Activated CD4-positive, CD25-positive, alpha-beta regulatory T cell treated with anti-CD3 and anti-CD28 coated beads, Interleukin-2, amount 50 U/mL, for 24 hours (primary cell): ENCODE measurements around the gene TEX261.
"Not testable (repeated sequence)": the region's sequence is repeated elsewhere in the genome, so short reads cannot be mapped to it uniquely, and the experiment has no call there.

Experiments used
- ATAC-seq, 2 donors: fragments of 150-1000 bp; cut with Tn5 transposase; one replicate each; pipeline ENCODE4 v1.10.0; 2021; ENCODE audit warnings: mild to moderate bottlenecking in 1 of 2, moderate library complexity in 1 of 2

TEX261 gene

DNA sequence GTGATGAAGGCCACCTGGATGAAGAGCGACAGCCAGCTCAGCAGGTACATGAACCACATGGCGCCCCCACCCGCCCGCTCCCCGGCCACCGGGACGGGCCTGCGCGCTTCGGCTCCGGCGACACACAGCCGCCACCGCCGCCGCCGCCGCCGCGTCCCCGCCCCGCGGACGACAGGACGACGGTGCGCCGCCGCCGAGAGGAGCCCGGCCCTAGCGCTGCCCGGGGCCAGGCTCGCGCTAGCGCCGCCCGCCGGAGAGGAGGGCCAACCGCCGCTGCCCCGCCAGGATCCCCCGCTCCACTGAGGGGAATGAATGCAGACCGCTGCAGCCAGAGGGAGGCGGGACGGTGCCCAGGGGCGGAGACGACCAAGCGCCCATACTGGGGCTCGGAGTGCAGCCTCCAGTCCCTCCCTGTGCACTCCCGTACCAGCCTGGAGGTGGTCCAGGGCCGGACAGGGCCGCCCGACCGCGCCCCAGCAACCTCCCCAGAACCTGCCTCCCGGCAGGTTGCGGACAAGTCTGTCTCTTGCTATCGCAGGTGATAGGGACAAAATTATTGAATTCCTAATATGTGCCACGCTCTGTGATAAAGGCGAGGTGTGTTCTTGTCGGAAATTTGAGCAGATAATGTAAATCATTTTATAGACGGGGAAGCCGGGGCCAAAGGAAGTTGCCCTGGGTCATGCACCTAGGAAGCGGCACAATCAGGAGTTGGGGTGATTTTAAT, at the start of gene TEX261:
TEX261 (minus strand) TSS at position 175 of the 727 bp plus-strand sequence; CDS start at position 59, 116 bp downstream.
- ATAC-seq, result peak; percentile 98 to 99

- no peak for ATAC-seq
Observed at GRCh38 chr2:71043531-71044407, 49.1 kb upstream of the TEX261 start.

GRCh38 chr2:71042287-71042686, 47.6 kb upstream of the TEX261 start:
- ATAC-seq, result no peak

- ATAC-seq, result not testable (repeated sequence)
Observed at GRCh38 chr2:71036296-71036695, 41.6 kb upstream of the TEX261 start.

DNA sequence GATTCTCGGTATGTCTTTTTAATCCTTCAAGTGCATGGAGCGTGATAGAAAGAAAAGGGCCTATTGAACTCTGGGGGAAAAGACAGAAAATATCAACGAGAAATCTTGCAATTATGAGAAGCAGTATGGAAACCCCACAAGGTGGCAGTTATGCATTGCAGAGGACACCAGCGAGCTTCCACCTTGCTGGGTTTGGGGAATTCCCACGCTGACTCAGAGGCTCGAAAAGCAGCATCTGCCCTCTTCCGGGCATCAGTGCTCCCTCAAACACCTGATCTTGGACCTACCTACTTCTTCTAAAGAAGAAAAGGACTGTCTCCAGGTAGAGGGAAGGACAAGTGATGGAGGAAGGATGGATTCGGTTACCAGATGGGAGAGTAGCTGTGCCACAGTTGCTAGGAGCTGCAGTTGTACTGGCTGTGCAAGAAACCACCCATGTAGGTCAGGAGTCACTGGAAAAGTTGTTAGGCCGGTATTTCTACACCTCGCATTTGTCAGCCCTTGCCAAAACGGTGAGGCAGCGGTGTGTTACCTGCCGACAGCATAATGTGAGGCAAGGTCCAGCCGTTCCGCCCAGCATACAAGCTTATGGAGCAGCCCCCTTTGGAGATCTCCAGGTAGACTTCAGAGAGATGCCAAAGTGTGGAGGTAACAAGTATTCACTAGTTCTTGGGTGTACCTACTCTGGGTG, 29.0 kb upstream of the TEX261 start:
- not testable (repeated sequence) for ATAC-seq

DNA sequence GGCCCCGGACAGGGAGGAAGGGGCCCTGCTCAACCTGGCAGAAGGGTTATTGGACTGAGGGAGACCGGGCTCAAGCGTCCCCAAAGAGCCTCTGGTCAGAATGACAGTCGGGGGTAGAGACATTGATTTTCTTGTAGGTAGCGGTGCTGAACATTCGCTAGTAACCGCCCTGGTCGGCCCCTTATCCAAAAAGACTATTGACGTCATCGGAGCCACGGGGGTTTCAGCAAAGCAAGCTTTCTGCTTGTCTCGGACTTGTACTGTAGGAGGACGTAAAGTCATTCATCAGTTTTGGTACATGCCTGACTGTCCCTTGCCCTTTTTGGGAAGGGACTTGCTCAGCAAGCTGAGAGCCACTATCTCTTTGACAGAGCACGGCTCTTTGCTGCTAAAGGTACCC, 26.7 kb upstream of the TEX261 start:
- ATAC-seq, result not testable (repeated sequence)

GRCh38 chr2:71019989-71020388, 25.3 kb upstream of the TEX261 start:
- ATAC-seq, result not testable (repeated sequence)

DNA sequence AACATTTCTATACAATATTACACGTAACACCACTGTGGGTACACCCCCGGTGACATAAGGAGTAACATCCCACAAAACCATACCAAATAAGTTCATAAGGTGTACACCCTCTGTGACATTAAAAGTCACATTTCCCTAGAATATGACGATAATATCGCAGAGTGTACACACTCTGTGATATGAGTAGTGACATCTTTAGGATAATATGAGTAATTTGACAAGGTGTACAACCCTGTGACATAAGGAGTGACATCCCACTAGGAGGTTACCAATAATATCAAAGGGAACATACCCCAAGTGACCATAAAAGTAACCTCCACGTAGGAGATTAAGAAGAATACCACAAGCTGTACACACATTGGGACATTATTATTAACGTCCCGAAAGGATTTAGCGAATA, 24.0 kb upstream of the TEX261 start:
- ATAC-seq, result no peak

DNA sequence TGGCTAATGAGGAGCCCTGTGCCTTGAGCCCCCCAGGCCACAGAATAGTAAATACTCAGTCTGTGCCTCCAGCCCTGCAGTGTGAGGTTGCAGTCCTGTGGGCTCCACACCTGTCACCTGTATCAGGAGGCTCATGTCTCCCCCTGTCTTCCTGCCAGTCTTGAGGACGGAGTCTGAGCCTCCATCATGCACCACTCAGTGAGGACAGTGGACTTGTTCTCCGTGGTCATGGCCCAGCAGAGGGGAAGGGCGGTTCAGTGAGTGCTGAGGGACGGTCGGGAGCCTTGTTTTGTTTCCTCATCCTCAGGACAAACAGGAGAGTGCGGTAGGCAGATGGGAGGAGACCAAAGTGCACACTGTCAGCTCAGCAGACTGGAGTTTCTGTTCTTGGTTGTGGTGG, 17.1 kb upstream of the TEX261 start:
- not testable (repeated sequence) for ATAC-seq

DNA sequence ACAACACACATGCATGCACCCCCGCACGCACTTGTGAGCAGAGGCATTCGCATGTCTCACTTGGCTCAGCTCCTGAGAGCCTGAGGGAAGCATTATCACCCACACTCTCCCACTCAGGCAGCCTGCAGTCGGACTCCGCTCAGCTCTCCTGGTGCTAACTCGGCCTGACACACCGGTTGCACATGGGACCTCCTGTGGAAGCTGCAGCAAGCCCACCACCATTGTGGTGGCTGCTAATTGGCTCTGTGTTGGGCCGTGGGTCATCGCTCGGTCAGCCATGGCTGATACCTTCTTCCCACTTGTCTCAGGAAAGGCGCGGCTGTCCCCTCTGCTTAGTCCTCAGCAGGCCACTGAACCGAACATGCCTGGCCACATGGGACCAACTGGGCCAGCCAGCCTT, 13.7 kb upstream of the TEX261 start:
- no peak for ATAC-seq

DNA sequence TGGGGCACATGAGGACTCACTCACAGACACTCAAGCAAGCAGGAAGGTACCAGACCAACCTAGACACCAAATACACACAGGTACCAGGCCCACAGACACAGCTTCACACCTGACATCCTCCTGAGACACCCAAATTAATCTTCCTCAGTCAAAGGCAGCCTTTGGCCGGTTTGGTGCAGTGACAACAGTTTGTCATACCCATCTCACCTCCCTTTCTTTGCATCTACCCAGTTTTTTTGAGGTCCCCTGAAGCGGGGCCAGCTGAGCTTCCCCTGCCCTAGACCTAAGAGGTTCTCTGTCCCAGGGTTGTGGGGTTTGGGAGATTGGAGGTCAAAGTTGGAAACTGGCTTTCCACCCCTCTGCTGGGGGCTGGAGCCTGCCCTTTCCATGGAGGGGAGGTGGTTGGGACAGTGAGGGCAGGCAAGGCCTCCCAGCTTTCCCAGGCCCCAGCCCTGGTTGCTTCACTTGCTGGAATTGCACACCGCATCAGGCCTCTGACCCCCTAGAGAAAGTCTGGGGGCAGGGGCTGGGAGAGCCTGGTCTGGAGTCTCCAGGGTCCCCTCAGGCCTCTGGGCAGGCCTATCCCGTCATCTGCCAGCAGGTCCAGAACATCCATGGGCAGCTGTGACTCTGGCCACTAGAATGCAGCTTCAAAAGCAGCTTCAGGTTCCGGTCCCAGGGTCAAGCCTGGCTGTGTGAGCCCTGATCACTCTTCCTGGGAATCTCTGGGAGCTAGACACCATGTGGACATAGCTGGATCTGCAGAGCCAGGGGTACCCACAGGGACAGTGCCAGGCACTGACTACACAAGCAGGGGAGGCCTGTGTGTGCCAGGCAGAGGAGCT, 12.5 kb upstream of the TEX261 start:
- ATAC-seq, result no peak

DNA sequence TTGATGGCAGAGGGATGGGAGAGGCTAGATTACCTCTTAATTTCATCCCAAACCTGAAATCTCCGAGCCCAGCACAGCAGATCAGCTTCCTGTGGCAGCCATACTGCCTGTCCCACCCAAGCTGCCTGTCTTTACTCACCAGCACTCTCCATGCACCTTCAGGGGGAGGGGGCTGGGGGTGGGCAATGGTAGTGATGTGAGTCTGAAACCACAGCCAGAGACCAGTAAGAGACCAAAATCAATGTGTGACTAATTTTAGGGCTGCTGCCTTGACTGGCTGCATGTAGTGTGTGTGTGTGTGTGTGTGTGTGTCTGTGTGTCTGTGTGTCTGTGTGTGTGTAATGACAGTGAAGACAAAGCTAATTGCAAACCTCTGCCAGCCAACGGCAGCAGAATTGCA, 11.7 kb upstream of the TEX261 start:
- ATAC-seq, result no peak

- no peak for ATAC-seq
Observed at GRCh38 chr2:71005271-71006202, 10.9 kb upstream of the TEX261 start.

- no peak for ATAC-seq
Observed at GRCh38 chr2:71004857-71005256, 10.2 kb upstream of the TEX261 start.

DNA sequence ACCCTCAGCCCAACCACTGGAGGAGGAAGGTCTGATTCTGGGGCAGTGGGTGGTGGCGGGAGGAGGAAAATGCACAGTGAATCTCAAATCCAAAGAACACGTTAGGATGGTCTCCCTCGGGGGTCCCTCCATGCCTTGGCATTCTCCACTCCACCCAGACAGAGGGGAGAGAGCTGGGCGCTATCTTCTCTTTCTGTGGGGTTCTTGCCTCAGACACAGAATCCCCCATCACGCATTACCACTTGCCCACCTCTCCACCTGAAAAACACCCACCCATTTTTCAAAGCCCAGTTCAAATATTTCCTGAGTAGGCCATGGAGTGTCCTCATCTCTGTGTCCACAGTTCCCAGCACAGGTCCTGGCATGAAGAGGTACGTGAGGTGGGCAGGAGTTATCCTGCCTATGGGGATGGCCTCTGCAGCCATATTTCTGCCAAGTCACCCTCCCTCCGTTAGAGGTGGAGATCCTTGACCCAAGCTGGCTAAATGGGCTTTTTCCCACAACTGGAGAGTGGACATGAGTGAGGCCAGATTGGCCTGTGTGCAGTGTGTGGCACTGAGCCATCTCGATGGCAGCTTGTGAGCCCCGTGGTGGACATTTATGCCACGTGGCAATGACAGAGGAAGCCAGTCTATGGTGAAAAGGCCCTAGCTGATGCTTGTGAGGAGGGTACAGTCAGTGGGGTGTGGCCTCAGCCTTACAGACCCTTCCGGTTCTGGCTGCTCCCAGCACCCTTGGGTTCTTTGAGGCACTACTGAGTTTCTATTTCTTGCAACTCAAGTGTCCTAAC, 9.5 kb upstream of the TEX261 start:
- no peak for ATAC-seq

DNA sequence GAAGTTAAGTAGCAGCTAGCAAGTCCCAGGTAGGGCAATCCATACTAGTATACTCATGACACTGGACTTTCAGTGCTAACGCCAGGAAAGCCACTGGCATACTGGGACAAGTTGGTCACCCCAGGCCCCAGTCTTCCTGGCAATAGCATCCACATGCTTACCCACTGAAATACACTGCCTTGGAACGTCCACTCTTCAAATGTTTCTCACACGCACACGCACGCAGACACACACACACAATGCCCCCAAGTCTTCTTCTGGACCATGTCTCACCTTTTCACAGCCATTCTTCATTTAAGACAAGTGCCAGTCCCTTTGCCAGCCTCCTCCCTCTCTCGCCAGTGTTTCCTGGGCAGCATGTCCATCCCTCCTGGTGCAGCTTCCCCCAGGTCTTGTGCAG, 8.7 kb upstream of the TEX261 start:
- ATAC-seq, result no peak

- no peak for ATAC-seq
Observed at GRCh38 chr2:71001981-71002570, 7.4 kb upstream of the TEX261 start.

DNA sequence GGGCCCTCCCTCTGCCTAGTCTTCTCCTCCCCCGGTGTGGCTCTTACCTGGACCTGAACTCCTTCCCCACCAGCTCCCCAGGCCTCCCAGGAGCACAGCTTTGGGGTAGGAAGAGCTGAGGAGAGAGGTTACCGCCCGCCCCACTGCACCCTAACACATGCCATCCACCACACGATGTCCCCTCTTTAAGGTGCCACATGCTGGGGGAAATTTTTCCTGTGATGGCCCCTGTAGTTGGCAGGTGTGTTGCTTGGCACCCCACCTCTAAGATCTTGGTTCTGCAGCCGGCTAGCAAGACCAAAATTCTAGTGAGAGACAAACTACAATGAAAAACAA, 6.9 kb upstream of the TEX261 start:
- no peak for ATAC-seq

- ATAC-seq, result peak; percentile 94
Observed at GRCh38 chr2:71000780-71001591, 6.3 kb upstream of the TEX261 start.
